Astrocyte of the spinal cord (primary cell): ENCODE data around the gene HSPE1.

Experiments
- DNase-seq: peaks from one replicate; pipeline ENCODE4 v3.0.0; 2011; ENCODE audit warnings: low read depth, low spot score
- H3K4me3 ChIP-seq: 2 replicates; pipeline ENCODE4 v1.5.1; 2011; ENCODE audit warnings: low read depth, mild to moderate bottlenecking, low read length, moderate library complexity
- in situ Hi-C: cut with HindIII; loops from 2 replicates; pipeline ENCODE4 v1.10.0; 2017; ENCODE audit warnings: low sequenced_read_pairs
- TF ChIP-seq, protein P1 (sequence below): IDR thresholded peaks from 2 replicates; pipeline ENCODE4 v1.5.1; 2012; ENCODE audit warnings: low read depth, mild to moderate bottlenecking, low read length, inconsistent platforms

The HSPE1 gene

GRCh38 chr2:197498235-197498936 is 1.8 kb upstream of the HSPE1 start:
- TF ChIP-seq, protein P1, sequence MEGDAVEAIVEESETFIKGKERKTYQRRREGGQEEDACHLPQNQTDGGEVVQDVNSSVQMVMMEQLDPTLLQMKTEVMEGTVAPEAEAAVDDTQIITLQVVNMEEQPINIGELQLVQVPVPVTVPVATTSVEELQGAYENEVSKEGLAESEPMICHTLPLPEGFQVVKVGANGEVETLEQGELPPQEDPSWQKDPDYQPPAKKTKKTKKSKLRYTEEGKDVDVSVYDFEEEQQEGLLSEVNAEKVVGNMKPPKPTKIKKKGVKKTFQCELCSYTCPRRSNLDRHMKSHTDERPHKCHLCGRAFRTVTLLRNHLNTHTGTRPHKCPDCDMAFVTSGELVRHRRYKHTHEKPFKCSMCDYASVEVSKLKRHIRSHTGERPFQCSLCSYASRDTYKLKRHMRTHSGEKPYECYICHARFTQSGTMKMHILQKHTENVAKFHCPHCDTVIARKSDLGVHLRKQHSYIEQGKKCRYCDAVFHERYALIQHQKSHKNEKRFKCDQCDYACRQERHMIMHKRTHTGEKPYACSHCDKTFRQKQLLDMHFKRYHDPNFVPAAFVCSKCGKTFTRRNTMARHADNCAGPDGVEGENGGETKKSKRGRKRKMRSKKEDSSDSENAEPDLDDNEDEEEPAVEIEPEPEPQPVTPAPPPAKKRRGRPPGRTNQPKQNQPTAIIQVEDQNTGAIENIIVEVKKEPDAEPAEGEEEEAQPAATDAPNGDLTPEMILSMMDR = no peak
- H3K4me3 ChIP-seq = peak overlapping the region; percentile 92
- no peak for DNase-seq
- in situ Hi-C loops = no loop called here

- in situ Hi-C loops = no loop called here
- peak overlapping the region; percentile 92 for H3K4me3 ChIP-seq
- TF ChIP-seq, protein P1 = no peak
- peak; percentile 47 for DNase-seq
These were observed 1.1 kb upstream of the HSPE1 start for GRCh38 chr2:197498937-197499593.

DNA sequence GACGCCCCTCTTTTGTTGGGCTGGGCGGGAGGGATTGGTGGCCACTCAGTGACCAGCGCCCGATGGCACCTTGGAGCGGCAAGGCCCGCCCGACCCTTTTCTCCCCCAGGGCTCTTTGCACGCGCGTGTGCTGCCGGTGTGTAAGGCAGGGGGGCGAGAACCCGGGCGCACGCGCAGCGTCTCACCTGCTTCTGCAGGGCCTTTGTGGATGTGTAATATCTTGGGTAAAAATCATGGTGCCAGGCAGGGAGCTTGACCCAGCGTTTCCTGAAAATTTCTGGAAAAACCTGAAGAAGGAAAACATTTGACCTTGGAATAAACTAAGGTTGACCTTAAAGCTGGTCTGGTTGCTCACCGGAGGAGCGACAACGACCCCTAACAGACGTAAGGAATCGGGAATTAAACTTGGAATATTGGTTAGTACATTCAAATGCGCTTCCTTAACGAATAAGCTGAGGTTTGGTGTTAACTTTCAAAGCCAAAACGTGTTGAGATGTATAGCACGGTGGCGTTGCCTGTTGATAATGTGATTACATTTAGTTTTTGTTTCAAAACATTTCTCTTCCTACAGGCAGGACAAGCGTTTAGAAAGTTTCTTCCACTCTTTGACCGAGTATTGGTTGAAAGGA is 438 bp downstream of the HSPE1 start:
- peak; percentile 42 for DNase-seq

DNA sequence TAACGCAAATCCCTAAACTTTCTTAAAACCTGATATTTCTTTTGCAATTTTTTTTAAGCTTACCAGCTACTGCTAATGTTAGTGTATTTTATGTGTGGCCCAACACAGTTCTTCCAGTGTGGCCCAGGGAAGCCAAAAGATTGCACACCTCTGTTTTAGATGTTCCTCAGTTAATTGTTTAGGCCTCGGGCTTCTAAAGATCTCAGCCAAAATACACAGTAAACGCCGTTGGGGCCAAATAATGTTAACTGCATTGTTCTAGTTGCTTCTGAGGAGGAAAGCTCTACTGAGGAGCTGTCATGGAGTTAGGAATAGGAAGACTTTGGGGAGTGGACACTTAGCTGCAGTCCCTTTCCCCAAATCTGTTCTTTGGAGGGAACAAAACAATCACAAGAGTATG is 2.0 kb downstream of the HSPE1 start:
- DNase-seq = no peak
- H3K4me3 ChIP-seq = no peak overlapping the region
- TF ChIP-seq, protein P1 = no peak
- in situ Hi-C loops = no loop called here

More for the DNA sequence above, 438 bp downstream of the HSPE1 start:
- peak overlapping the region; percentile 92 for H3K4me3 ChIP-seq
- in situ Hi-C loops = no loop called here
- TF ChIP-seq, protein P1 = no peak

- DNase-seq = no peak
- TF ChIP-seq, protein P1 = no peak
- in situ Hi-C loops = no loop called here
- H3K4me3 ChIP-seq = no peak overlapping the region
These were observed 2.5 kb downstream of the HSPE1 start for GRCh38 chr2:197502685-197503084.

GRCh38 chr2:197504000-197504399 is 3.8 kb downstream of the HSPE1 start:
- DNase-seq = no peak
- in situ Hi-C loops = no loop called here
- H3K4me3 ChIP-seq = no peak overlapping the region
- TF ChIP-seq, protein P1 = no peak
